ENCODE measurements around the gene MLC1. TPM values are rescaled to one million over a fixed set of nuclear protein-coding genes. Genes with fewer than 3 reads are reported as not detected.

The MLC1 gene
- total and polyA plus RNA-seq, 2 donors (not counting 1 experiment from before 2014, with no cell fraction given) = 0.34 TPM; not detected in 1

- POLR2A ChIA-PET = no interaction called here
- H3K27ac Mint-ChIP-seq = no peak overlapping the region
- TF ChIP-seq CTCF (IDR thresholded peaks at IDR 0.05) (no peak), EZH2 (IDR thresholded peaks at IDR 0.05; ENCODE audit: borderline replicate concordance, insufficient read depth, low read depth, low read length, poor library complexity, severe bottlenecking) (no peak)
These were observed 65.9 kb downstream of the MLC1 start for GRCh38 chr22:50019316-50019715.

GRCh38 chr22:50018608-50019285 lies 66.5 kb downstream of the MLC1 start:
- Histone ChIP-seq H3K36me3 (replicated peaks in 1 of 2; ENCODE audit: control extremely low read depth in 1 of 2, control insufficient read depth in 1 of 2, extremely low read depth in 1 of 2, insufficient read depth in 2 of 2, low read length in 1 of 2) (no peaks in the 10 kb centered on the region), H3K9ac (ENCODE audit: low read length) (no peak overlapping the region), H4K20me1 (ENCODE audit: control insufficient read depth, insufficient read depth, low read length, poor library complexity, severe bottlenecking) (no peaks in the 10 kb centered on the region), H3K4me3 (ENCODE audit: control extremely low read depth in 1 of 5, extremely low read depth in 1 of 5, insufficient read depth in 1 of 5, low read depth in 2 of 5, low read length in 4 of 5) (no peak overlapping the region), H3K27ac (ENCODE audit: low read length in 2 of 2) (no peak overlapping the region), H3K27me3 (replicated peaks in 1 of 4; ENCODE audit: control extremely low read depth in 1 of 4, control insufficient read depth in 3 of 4, insufficient read depth in 4 of 4, low read length in 3 of 4) (peaks cover 0 to 30% (median 9%) of the 10 kb centered on the region in 4 experiments), H3K79me2 (ENCODE audit: control insufficient read depth, insufficient read depth, low read length) (no peaks in the 10 kb centered on the region), H3K9me3 (ENCODE audit: control extremely low read depth in 1 of 3, control insufficient read depth in 2 of 3, insufficient read depth in 1 of 3, low read length in 2 of 3) (peaks cover 0 to 6% (median 0%) of the 10 kb centered on the region in 3 donors), H3K4me1 (ENCODE audit: control insufficient read depth in 2 of 2, insufficient read depth in 2 of 2, low read length in 2 of 2) (peaks cover 39 to 42% of the 10 kb centered on the region in 2 donors), H2AFZ (ENCODE audit: insufficient read depth, low read depth, low read length, poor library complexity, severe bottlenecking) (no peak overlapping the region), H3K4me2 (replicated peaks; ENCODE audit: low read depth, low read length, poor library complexity, severe bottlenecking) (peak overlapping the region; percentile 24)
- Mint-ChIP-seq H3K4me1 (peaks cover 36% of the 10 kb centered on the region), H3K27me3 (peaks cover 3% of the 10 kb centered on the region), H3K4me3 (peak overlapping the region; percentile 40), H3K9me3 (ENCODE audit: insufficient read depth) (no peaks in the 10 kb centered on the region), H3K27ac (no peak overlapping the region)
- 75% methylated on average over 7 of the region's 11 CpGs for WGBS (ENCODE audit: insufficient coverage)
- intact Hi-C loops (cut with micrococcal nuclease) = loop anchor here (5.0 kb wide), 1 partner anchor 36 kb away; no protein-coding TSS in a partner anchor
- DNase-seq = no peak
- ChIA-PET CTCF (interaction anchor here (0.5 to 2.2 kb wide), 6 partner anchors 12 to 126 kb away, joined by 3 to 16 read pairs (median 4); no protein-coding TSS in a partner anchor), POLR2A (interaction anchor here (0.7 kb wide), 1 partner anchor 52 kb away, joined by 3 read pairs; no protein-coding TSS in a partner anchor)
- no peak for ATAC-seq (ENCODE audit: low read depth)
- TF ChIP-seq CTCF (IDR thresholded peaks at IDR 0.05) = no peak
- TF ChIP-seq EZH2 (IDR thresholded peaks at IDR 0.05; ENCODE audit: borderline replicate concordance, insufficient read depth, low read depth, low read length, poor library complexity, severe bottlenecking) = no peak

More at GRCh38 chr22:50019316-50019715, 65.9 kb downstream of the MLC1 start:
- Mint-ChIP-seq H3K4me1 (peaks cover 31% of the 10 kb centered on the region), H3K4me3 (no peak overlapping the region), H3K9me3 (ENCODE audit: insufficient read depth) (no peaks in the 10 kb centered on the region), H3K27me3 (peaks cover 5% of the 10 kb centered on the region)
- peaks cover 34 to 36% of the 10 kb centered on the region in 2 donors for H3K4me1 ChIP-seq (ENCODE audit: control insufficient read depth in 2 of 2, insufficient read depth in 2 of 2, low read length in 2 of 2)
- H3K4me3 ChIP-seq (ENCODE audit: control extremely low read depth in 1 of 5, extremely low read depth in 1 of 5, insufficient read depth in 1 of 5, low read depth in 2 of 5, low read length in 4 of 5) = no peak overlapping the region
- no peaks in the 10 kb centered on the region for H3K79me2 ChIP-seq (ENCODE audit: control insufficient read depth, insufficient read depth, low read length)
- H3K27me3 ChIP-seq (replicated peaks in 1 of 4; ENCODE audit: control extremely low read depth in 1 of 4, control insufficient read depth in 3 of 4, insufficient read depth in 4 of 4, low read length in 3 of 4) = peaks cover 0 to 24% (median 6%) of the 10 kb centered on the region in 4 experiments
- peaks cover 0 to 6% (median 0%) of the 10 kb centered on the region in 3 donors for H3K9me3 ChIP-seq (ENCODE audit: control extremely low read depth in 1 of 3, control insufficient read depth in 2 of 3, insufficient read depth in 1 of 3, low read length in 2 of 3)
- DNase-seq (no peak), ATAC-seq (ENCODE audit: low read depth) (no peak)
- 78% methylated on average over 2 of the region's 3 CpGs for WGBS (ENCODE audit: insufficient coverage)
- no peak overlapping the region for H3K4me2 ChIP-seq (replicated peaks; ENCODE audit: low read depth, low read length, poor library complexity, severe bottlenecking)
- H2AFZ ChIP-seq (ENCODE audit: insufficient read depth, low read depth, low read length, poor library complexity, severe bottlenecking) = no peak overlapping the region
- H3K36me3 ChIP-seq (replicated peaks in 1 of 2; ENCODE audit: control extremely low read depth in 1 of 2, control insufficient read depth in 1 of 2, extremely low read depth in 1 of 2, insufficient read depth in 2 of 2, low read length in 1 of 2) = no peaks in the 10 kb centered on the region
- H4K20me1 ChIP-seq (ENCODE audit: control insufficient read depth, insufficient read depth, low read length, poor library complexity, severe bottlenecking) = no peaks in the 10 kb centered on the region
- H3K27ac ChIP-seq (ENCODE audit: low read length in 2 of 2) = no peak overlapping the region
- CTCF ChIA-PET = interaction anchor here (1.1 kb wide), 2 partner anchors 11 to 25 kb away, joined by 3 to 4 read pairs; no protein-coding TSS in a partner anchor
- intact Hi-C loops (cut with micrococcal nuclease) = loop anchor here (5.0 kb wide), 1 partner anchor 37 kb away; no protein-coding TSS in a partner anchor
- H3K9ac ChIP-seq (ENCODE audit: low read length) = no peak overlapping the region
